Heart left ventricle (tissue), 13 donors: ENCODE measurements around the gene FILIP1.

ENCODE experiments used
- POLR2A ChIP-seq, 2 donors: fragments of 450-650 bp; IDR thresholded peaks; one replicate each; pipeline ENCODE4 v1.6.1; 2017; ENCODE audit warnings: antibody characterized with exemption in 2 of 2, mild to moderate bottlenecking in 2 of 2, moderate library complexity in 2 of 2
- TF ChIP-seq, protein P1 (sequence below), 12 donors: fragments of 200-600 bp; sonication (generic) in 4 of 12; IDR thresholded peaks; one replicate each; pipeline versions ENCODE4 v1.5.0 to v1.8.0; 2018 to 2022; ENCODE audit warnings: antibody characterized with exemption in 12 of 12, mild to moderate bottlenecking in 5 of 12
- donor health status: ischemic (EF 13 %, LVEDD 7.1; RV severe dilation, severe dysfunction).
- donor health status: DM: no; HTN: yes; CAD: no.
- donor health status: DM: no; HTN: no; CAD: no.
- donor health status: ischemic (EF 25% LVEDD 6.9; RV normal size, moderate dysfunction).
- donor health status: ischemic (EF 25% LVEDD 5.7; RV mildly dilated, moderate dysfunction).
- donor health status: ischemic (EF 35%, LVEDD 5.7; RV mildly dilated, moderate dysfunction).
- donor health status: nonischemic (EF 11% LVEDD 7.7; RV severe dilation, severe dysfunction).
- donor health status: DM: yes; HTN: yes; CAD: no.
- donor health status: PGD.
- donor health status: ischemic (EF 29% LVEDD 5.4; RV normal size, mild dysfunction).
- donor health status: nonischemic (EF 23%, LVEDD 6.1; RV moderate dilation, normal function).

DNA sequence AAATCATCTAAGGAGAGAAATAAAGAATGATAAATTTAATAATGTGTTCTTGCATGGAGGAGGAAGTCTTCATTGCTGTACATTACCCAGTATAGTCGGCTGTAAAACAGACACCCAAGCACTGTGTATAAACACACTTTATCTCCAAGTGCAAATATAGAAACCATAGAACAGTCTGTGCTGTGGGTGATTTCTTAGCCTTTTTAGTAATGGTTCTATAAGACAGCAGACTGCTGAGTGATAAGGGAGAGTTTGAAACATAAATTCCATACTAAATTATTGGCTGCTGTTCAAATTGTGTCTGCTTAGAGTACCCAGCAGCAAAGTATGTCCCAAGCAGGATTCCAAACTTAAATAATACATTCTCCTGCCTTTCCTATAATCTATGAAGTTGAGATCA, 4.6 kb downstream of the FILIP1 start:
- TF ChIP-seq, protein P1, sequence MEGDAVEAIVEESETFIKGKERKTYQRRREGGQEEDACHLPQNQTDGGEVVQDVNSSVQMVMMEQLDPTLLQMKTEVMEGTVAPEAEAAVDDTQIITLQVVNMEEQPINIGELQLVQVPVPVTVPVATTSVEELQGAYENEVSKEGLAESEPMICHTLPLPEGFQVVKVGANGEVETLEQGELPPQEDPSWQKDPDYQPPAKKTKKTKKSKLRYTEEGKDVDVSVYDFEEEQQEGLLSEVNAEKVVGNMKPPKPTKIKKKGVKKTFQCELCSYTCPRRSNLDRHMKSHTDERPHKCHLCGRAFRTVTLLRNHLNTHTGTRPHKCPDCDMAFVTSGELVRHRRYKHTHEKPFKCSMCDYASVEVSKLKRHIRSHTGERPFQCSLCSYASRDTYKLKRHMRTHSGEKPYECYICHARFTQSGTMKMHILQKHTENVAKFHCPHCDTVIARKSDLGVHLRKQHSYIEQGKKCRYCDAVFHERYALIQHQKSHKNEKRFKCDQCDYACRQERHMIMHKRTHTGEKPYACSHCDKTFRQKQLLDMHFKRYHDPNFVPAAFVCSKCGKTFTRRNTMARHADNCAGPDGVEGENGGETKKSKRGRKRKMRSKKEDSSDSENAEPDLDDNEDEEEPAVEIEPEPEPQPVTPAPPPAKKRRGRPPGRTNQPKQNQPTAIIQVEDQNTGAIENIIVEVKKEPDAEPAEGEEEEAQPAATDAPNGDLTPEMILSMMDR (IDR thresholded peaks at IDR 0.05), result no peak
- no peak for TF ChIP-seq POLR2A (IDR thresholded peaks at IDR 0.05)
